HG02642 (cell line): ENCODE measurements around the gene PLSCR2.
"Not testable (repeated sequence)": the region's sequence is repeated elsewhere in the genome, so short reads cannot be mapped to it uniquely, and the experiment has no call there.

Experiments
- ATAC-seq: cut with Tn5 transposase; IDR thresholded peaks from one replicate; pipeline ENCODE4 v1.9.1; 2021; ENCODE audit warnings: mild to moderate bottlenecking; ENCODE audit not compliant: unreplicated experiment, poor library complexity

Gene PLSCR2

GRCh38 chr3:146431240-146431639 lies 38.1 kb downstream of the PLSCR2 start:
- no peak for ATAC-seq

- ATAC-seq: no peak
Measured at GRCh38 chr3:146425341-146425740, 44.0 kb downstream of the PLSCR2 start.

- ATAC-seq: no peak
Measured at GRCh38 chr3:146421819-146422759, 47.3 kb downstream of the PLSCR2 start.

GRCh38 chr3:146416366-146416765 lies 53.0 kb downstream of the PLSCR2 start:
- ATAC-seq: no peak

- ATAC-seq: no peak
Measured at GRCh38 chr3:146414010-146414409, 55.4 kb downstream of the PLSCR2 start.

GRCh38 chr3:146412711-146413110 lies 56.6 kb downstream of the PLSCR2 start:
- ATAC-seq: not testable (repeated sequence)

- ATAC-seq: no peak
Measured at GRCh38 chr3:146407956-146408355, 61.4 kb downstream of the PLSCR2 start.

GRCh38 chr3:146404436-146404835 lies 64.9 kb downstream of the PLSCR2 start:
- no peak for ATAC-seq

- ATAC-seq: no peak
Measured at GRCh38 chr3:146403792-146404191, 65.6 kb downstream of the PLSCR2 start.

GRCh38 chr3:146396792-146397191 lies 72.6 kb downstream of the PLSCR2 start:
- ATAC-seq: no peak

GRCh38 chr3:146395164-146395563 lies 74.2 kb downstream of the PLSCR2 start:
- no peak for ATAC-seq

GRCh38 chr3:146390957-146391356 lies 78.4 kb downstream of the PLSCR2 start:
- no peak for ATAC-seq

GRCh38 chr3:146390006-146390772 lies 79.2 kb downstream of the PLSCR2 start:
- ATAC-seq: no peak

- ATAC-seq: no peak
Measured at GRCh38 chr3:146387566-146387965, 81.8 kb downstream of the PLSCR2 start.

GRCh38 chr3:146386936-146387335 lies 82.4 kb downstream of the PLSCR2 start:
- no peak for ATAC-seq

- no peak for ATAC-seq
Measured at GRCh38 chr3:146384786-146385185, 84.6 kb downstream of the PLSCR2 start.
